ENCODE data around the gene FST. TPM values are rescaled to one million over a fixed set of nuclear protein-coding genes. Genes with fewer than 3 reads are reported as not detected.
A peak's percentile ranks its signal among the peaks of the same experiment; 100 is the strongest.

The FST gene
- total and polyA plus RNA-seq, 2 of the 8 experiments (the other 6 are each of a cell fraction or from before 2014, with no cell fraction given): 16.6 to 17.5 TPM

GRCh38 chr5:53446908-53447307, 33.5 kb upstream of the FST start:
- no peak overlapping the region for H4K8ac ChIP-seq (ENCODE audit: extremely low read depth, insufficient read depth, low read length)
- H3K79me2 ChIP-seq (ENCODE audit: control insufficient read depth in 1 of 2, insufficient read depth in 2 of 2, low read length in 2 of 2): no peaks in the 10 kb centered on the region
- no peak overlapping the region for H2AFZ ChIP-seq (ENCODE audit: low read length)
- H4K20me1 ChIP-seq (replicated peaks in 1 of 2; ENCODE audit: control insufficient read depth in 1 of 2, insufficient read depth in 2 of 2, low read length in 2 of 2): no peaks in the 10 kb centered on the region
- POLR2A ChIA-PET (ENCODE audit: partially characterized antibody): no interaction called here
- DNase-seq (ENCODE audit: low read depth in 1 of 2, low spot score in 2 of 2) (no peak), FAIRE-seq (no peak)
- H2AK5ac ChIP-seq (ENCODE audit: low read depth, low read length): no peak overlapping the region
- H3K4ac ChIP-seq (replicated peaks; ENCODE audit: insufficient read length, low read depth, low read length): no peak overlapping the region
- no peak overlapping the region for H4K91ac ChIP-seq (replicated peaks; ENCODE audit: insufficient read length, low read length)
- no peak overlapping the region for H3K23ac ChIP-seq (ENCODE audit: insufficient read length)
- no peak overlapping the region for H2BK5ac ChIP-seq (ENCODE audit: low read depth, low read length)
- H3K4me1 ChIP-seq (replicated peaks in 1 of 4; ENCODE audit: control insufficient read depth in 3 of 4, insufficient read depth in 4 of 4, low read length in 3 of 4): no peaks in the 10 kb centered on the region
- no peaks in the 10 kb centered on the region for H3K9me3 ChIP-seq (ENCODE audit: insufficient read depth in 2 of 2, low read depth in 1 of 2, low read length in 1 of 2)
- H2BK15ac ChIP-seq (ENCODE audit: low read length): no peak overlapping the region
- H2BK12ac ChIP-seq (ENCODE audit: low read depth, low read length): no peak overlapping the region
- H3K27me3 ChIP-seq (replicated peaks in 1 of 4; ENCODE audit: control insufficient read depth in 3 of 4, extremely low read depth in 1 of 4, insufficient read depth in 3 of 4, low read length in 3 of 4): no peaks in the 10 kb centered on the region
- H2BK20ac ChIP-seq (ENCODE audit: low read length): no peak overlapping the region
- H4K5ac ChIP-seq (ENCODE audit: insufficient read length, low read depth, low read length): no peak overlapping the region
- H3K9ac ChIP-seq (replicated peaks in 1 of 4; ENCODE audit: extremely low read depth in 1 of 4, low read depth in 3 of 4, low read length in 3 of 4): no peak overlapping the region
- CTCF ChIA-PET (ENCODE audit: partially characterized antibody): interaction anchor here (0.8 kb wide), 1 partner anchor 8 kb away, joined by 3 read pairs; no protein-coding TSS in a partner anchor
- no peak overlapping the region for H3K56ac ChIP-seq (replicated peaks; ENCODE audit: insufficient read length, low read depth, low read length)
- H3K23me2 ChIP-seq (ENCODE audit: low read depth, low read length): no peaks in the 10 kb centered on the region
- no peaks in the 10 kb centered on the region for H3K79me1 ChIP-seq (ENCODE audit: low read depth, low read length)
- no peak overlapping the region for H3K4me3 ChIP-seq (ENCODE audit: extremely low read depth in 1 of 4, insufficient read depth in 2 of 4, low read depth in 3 of 4, low read length in 4 of 4)
- H3K14ac ChIP-seq (ENCODE audit: insufficient read length): no peak overlapping the region
- H3K36me3 ChIP-seq (ENCODE audit: control insufficient read depth in 2 of 4, insufficient read depth in 4 of 4, low read length in 3 of 4): no peaks in the 10 kb centered on the region
- no peak overlapping the region for H3K27ac ChIP-seq (ENCODE audit: low read depth, low read length)
- 100% methylated on average over 1 of the region's 2 CpGs; no CpG with 5 or more reads in 1 of the 2 experiments for WGBS, 2 experiments (ENCODE audit: extremely low coverage in 1 of 2, insufficient coverage in 1 of 2, insufficient read length in 1 of 2, insufficient replicate concordance in 2 of 2, low coverage in 1 of 2, low lambda C conversion rate in 2 of 2, missing lambda C conversion rate in 1 of 2)
- 0 out of 4 replicates have a peak overlapping the region, but pooled peaks of 1 of the 2 experiments have one; percentile 43 for H3K4me2 ChIP-seq (ENCODE audit: insufficient read depth in 1 of 2, low read depth in 2 of 2, low read length in 2 of 2)
- no peak overlapping the region for H2BK120ac ChIP-seq (replicated peaks; ENCODE audit: low read depth, low read length)
- H3K18ac ChIP-seq (ENCODE audit: extremely low read depth, low read length): no peak overlapping the region
- TF ChIP-seq JUN (IDR thresholded peaks at IDR 0.05; ENCODE audit: low read depth, low read length): no peak
- TF ChIP-seq NANOG (IDR thresholded peaks at IDR 0.05; ENCODE audit: insufficient read depth, low read depth, low read length, poor library complexity, severe bottlenecking): no peak
- no peak for TF ChIP-seq MAFK (IDR thresholded peaks at IDR 0.05; ENCODE audit: low read depth, low read length)
- no peak for TF ChIP-seq HDAC6 (IDR thresholded peaks at IDR 0.05; ENCODE audit: low read depth, low read length)
- no peak for TF ChIP-seq NRF1 (IDR thresholded peaks at IDR 0.05; ENCODE audit: low read depth, low read length)
- TF ChIP-seq JUND (IDR thresholded peaks at IDR 0.05; ENCODE audit: low read length): no peak
- TF ChIP-seq CHD2 (IDR thresholded peaks at IDR 0.05; ENCODE audit: low read length): no peak
- TF ChIP-seq ASH2L (IDR thresholded peaks at IDR 0.05; ENCODE audit: low read length): no peak
- TF ChIP-seq E2F6 (IDR thresholded peaks at IDR 0.05): no peak
- TF ChIP-seq SIRT6 (IDR thresholded peaks at IDR 0.05; ENCODE audit: low read length): no peak
- no peak for TF ChIP-seq SAP30 (IDR thresholded peaks at IDR 0.05; ENCODE audit: insufficient read depth, insufficient replicate concordance, low read length)
- TF ChIP-seq POU5F1 (IDR thresholded peaks at IDR 0.05; ENCODE audit: low read depth, low read length): no peak
- TF ChIP-seq SP4 (IDR thresholded peaks at IDR 0.05; ENCODE audit: low read length): no peak
- no peak for TF ChIP-seq EGR1 (IDR thresholded peaks at IDR 0.05; ENCODE audit: borderline replicate concordance, low read depth, low read length)
- no peak for TF ChIP-seq HDAC2 (IDR thresholded peaks at IDR 0.05; ENCODE audit: borderline replicate concordance in 1 of 2, low read depth in 2 of 2, low read length in 2 of 2)
